KBM-7 (cell line): Measurements from ENCODE around the gene RRM1.

Source experiments
- DNase-seq: peaks from one replicate; pipeline ENCODE4 v3.0.0-alpha.2; 2015
- in situ Hi-C: fragments of 300-500 bp; cut with MboI; formaldehyde crosslinking; loops from 2 replicates; pipeline ENCODE4 v1.14.3; 2020; ENCODE audit warnings: low sequenced_read_pairs, low pct_unique_long_range_greater_than_20kb, mixed read lengths

Gene RRM1

GRCh38 chr11:4071914-4072313, 22.7 kb upstream of the RRM1 start:
- DNase-seq: no peak
- in situ Hi-C loops: no loop called here

GRCh38 chr11:4072668-4073285, 21.8 kb upstream of the RRM1 start:
- in situ Hi-C loops: no loop called here
- peak; percentile 91 for DNase-seq

- no peak for DNase-seq
- in situ Hi-C loops: no loop called here
Measured at GRCh38 chr11:4074266-4074665, 20.3 kb upstream of the RRM1 start.

- no peak for DNase-seq
- in situ Hi-C loops: no loop called here
Measured at GRCh38 chr11:4076774-4077173, 17.8 kb upstream of the RRM1 start.

GRCh38 chr11:4083198-4083597, 11.4 kb upstream of the RRM1 start:
- in situ Hi-C loops: no loop called here
- no peak for DNase-seq

- in situ Hi-C loops: no loop called here
- no peak for DNase-seq
Measured at GRCh38 chr11:4084406-4085125, 10.0 kb upstream of the RRM1 start.

- peak; percentile 19 for DNase-seq
- in situ Hi-C loops: no loop called here
Measured at GRCh38 chr11:4085575-4085974, 9.0 kb upstream of the RRM1 start.

- DNase-seq: peak; percentile 46
- in situ Hi-C loops: no loop called here
Measured at GRCh38 chr11:4086575-4087353, 7.8 kb upstream of the RRM1 start.

GRCh38 chr11:4087551-4087950, 7.0 kb upstream of the RRM1 start:
- in situ Hi-C loops: no loop called here
- DNase-seq: no peak

GRCh38 chr11:4090258-4090657, 4.3 kb upstream of the RRM1 start:
- in situ Hi-C loops: no loop called here

GRCh38 chr11:4092026-4092425, 2.6 kb upstream of the RRM1 start:
- in situ Hi-C loops: no loop called here
- DNase-seq: peak; percentile 47

More at GRCh38 chr11:4090258-4090657, 4.3 kb upstream of the RRM1 start:
- no peak for DNase-seq

GRCh38 chr11:4093519-4094347, 866 bp upstream of the RRM1 start:
- no peak for DNase-seq
- in situ Hi-C loops: no loop called here

GRCh38 chr11:4095509-4096230, 1.1 kb downstream of the RRM1 start:
- peak; percentile 21 for DNase-seq
- in situ Hi-C loops: no loop called here

- in situ Hi-C loops: no loop called here
- DNase-seq: no peak
Measured at GRCh38 chr11:4098026-4098621, 3.5 kb downstream of the RRM1 start.

- in situ Hi-C loops: no loop called here
- DNase-seq: peak; percentile 71
Measured at GRCh38 chr11:4102711-4103110, 8.1 kb downstream of the RRM1 start.

GRCh38 chr11:4103269-4103668, 8.7 kb downstream of the RRM1 start:
- in situ Hi-C loops: no loop called here
- no peak for DNase-seq

- in situ Hi-C loops: no loop called here
- DNase-seq: no peak
Measured at GRCh38 chr11:4105916-4106315, 11.3 kb downstream of the RRM1 start.

- in situ Hi-C loops: no loop called here
- DNase-seq: no peak
Measured at GRCh38 chr11:4111834-4112233, 17.2 kb downstream of the RRM1 start.
